HepG2 (cell line): ENCODE measurements around the gene NINJ2. TPM values are rescaled to one million over a fixed set of nuclear protein-coding genes. Genes with fewer than 3 reads are reported as not detected.

Experiments used
- ARNT2 ChIP-seq: sonication (generic); formaldehyde crosslinking; IDR thresholded peaks from 2 replicates; pipeline ENCODE4 v1.8.0; 2022; ENCODE audit warnings: mild to moderate bottlenecking, low read depth, missing genetic modification reagents, moderate library complexity
- ASH2L ChIP-seq: fragments of 300-600, 200-600 bp; sonication (generic); IDR thresholded peaks from 2 replicates; pipeline ENCODE4 v1.7.0; 2017; ENCODE audit warnings: low read depth, mild to moderate bottlenecking, moderate library complexity, mixed read lengths, low read length; ENCODE audit not compliant: insufficient read length
- CEBPG ChIP-seq: IDR thresholded peaks from 2 replicates; pipeline ENCODE4 v1.6.1; 2016
- EHMT2 ChIP-seq: fragments of 200-600 bp; sonication (generic); IDR thresholded peaks from 2 replicates; pipeline ENCODE4 v1.7.0; 2017; ENCODE audit warnings: antibody characterized with exemption, low read depth, low read length, borderline replicate concordance
- ELF3 ChIP-seq: IDR thresholded peaks from 2 replicates; pipeline ENCODE4 v1.6.1; 2016; ENCODE audit warnings: missing genetic modification reagents, missing compliant biosample characterization
- HNRNPLL ChIP-seq: fragments of 200-400 bp; formaldehyde crosslinking; IDR thresholded peaks from 2 replicates; pipeline ENCODE4 v1.6.1; 2017; ENCODE audit warnings: mild to moderate bottlenecking, low read depth, low read length; ENCODE audit not compliant: poor library complexity, severe bottlenecking
- HOXA5 ChIP-seq: sonication (generic); formaldehyde crosslinking; IDR thresholded peaks from 2 replicates; pipeline ENCODE4 v1.4.0; 2020; ENCODE audit warnings: missing genetic modification reagents
- NFYC ChIP-seq: IDR thresholded peaks from 2 replicates; pipeline ENCODE4 v1.6.1; 2016; ENCODE audit warnings: missing genetic modification reagents, missing compliant biosample characterization
- NR3C1 ChIP-seq: sonication (generic); formaldehyde crosslinking; IDR thresholded peaks from 2 replicates; pipeline ENCODE4 v1.4.0; 2020; ENCODE audit warnings: missing genetic modification reagents
- RAD21 ChIP-seq: fragments of 450-650 bp; formaldehyde crosslinking; IDR thresholded peaks from 2 replicates; pipeline ENCODE4 v1.5.0; 2020; ENCODE audit warnings: mild to moderate bottlenecking
- RARA ChIP-seq: IDR thresholded peaks from 2 replicates; pipeline ENCODE4 v1.6.1; 2016; ENCODE audit warnings: missing genetic modification reagents, missing compliant biosample characterization
- RBFOX2 ChIP-seq: fragments of 200-400 bp; formaldehyde crosslinking; IDR thresholded peaks from 2 replicates; pipeline ENCODE4 v1.6.1; 2017; ENCODE audit warnings: low read depth, mild to moderate bottlenecking, low read length
- SMAD9 ChIP-seq: sonication (generic); formaldehyde crosslinking; IDR thresholded peaks from 2 replicates; pipeline ENCODE4 v1.5.1; 2020; ENCODE audit warnings: mild to moderate bottlenecking, missing genetic modification reagents
- STAT5B ChIP-seq: sonication (generic); formaldehyde crosslinking; IDR thresholded peaks from 2 replicates; pipeline ENCODE4 v1.4.0; 2020; ENCODE audit warnings: missing genetic modification reagents
- ZNF101 ChIP-seq: sonication (generic); formaldehyde crosslinking; IDR thresholded peaks from 2 replicates; pipeline ENCODE4 v1.4.0; 2020; ENCODE audit warnings: mild to moderate bottlenecking, low read depth, missing genetic modification reagents, borderline replicate concordance
- ZNF20 ChIP-seq: sonication (generic); formaldehyde crosslinking; IDR thresholded peaks from 2 replicates; pipeline ENCODE4 v1.4.0; 2020; ENCODE audit warnings: mild to moderate bottlenecking, moderate library complexity, missing genetic modification reagents
- ZNF780A ChIP-seq: sonication (generic); formaldehyde crosslinking; IDR thresholded peaks from 2 replicates; pipeline ENCODE4 v1.8.0; 2022; ENCODE audit warnings: mild to moderate bottlenecking, missing genetic modification reagents, moderate library complexity
- polyA plus RNA-seq, 8 experiments: library from polyadenylated mRNA; depleted of rRNA in 3 of 8; stranded (reverse) in 7 of 8; unstranded in 1 of 8; fragments of >200 nt; fragmentation: Illumina TruSeq in 4 of 8; extraction: Trizol in 4 of 8; gene quantifications; 2 replicates each; pipeline versions ENCODE4 v1.2.1 to v1.2.3, GENCODE V29; 2011 to 2016; ENCODE audit warnings: low read depth in 4 of 8, missing spikeins in 1 of 8, mixed read lengths in 1 of 8; ENCODE audit not compliant: insufficient read depth in 1 of 8
- total RNA-seq, 5 experiments: library from RNA; depleted of rRNA; stranded (reverse); fragments of >200 nt; fragmentation: Illumina TruSeq; extraction: Trizol; gene quantifications; 2 replicates each; pipeline ENCODE4 v1.2.3, GENCODE V29; 2016; ENCODE audit warnings: low read depth in 1 of 5
- TF ChIP-seq, protein P1 (sequence below): sonication (generic); formaldehyde crosslinking; conservative IDR thresholded peaks from 2 replicates; pipeline ENCODE4 v1.5.0; 2020; ENCODE audit warnings: missing genetic modification reagents
- TF ChIP-seq, protein P2 (sequence below): sonication (generic); formaldehyde crosslinking; IDR thresholded peaks from 2 replicates; pipeline ENCODE4 v1.4.0; 2020; ENCODE audit warnings: missing genetic modification reagents, mild to moderate bottlenecking, borderline replicate concordance
- TF ChIP-seq, protein P3 (sequence below): sonication (generic); formaldehyde crosslinking; IDR thresholded peaks from 2 replicates; pipeline ENCODE4 v1.8.0; 2022; ENCODE audit warnings: missing genetic modification reagents, mild to moderate bottlenecking, inconsistent platforms, borderline replicate concordance
- TF ChIP-seq, protein P4 (sequence below): sonication (generic); formaldehyde crosslinking; IDR thresholded peaks from 2 replicates; pipeline ENCODE4 v1.8.0; 2022; ENCODE audit warnings: missing genetic modification reagents, low read depth, mild to moderate bottlenecking, borderline replicate concordance
- TF ChIP-seq, protein P5 (sequence below): sonication (generic); formaldehyde crosslinking; IDR thresholded peaks from 2 replicates; pipeline ENCODE4 v1.4.0; 2020; ENCODE audit warnings: mild to moderate bottlenecking, low read depth, missing genetic modification reagents

The NINJ2 gene
- total and polyA plus RNA-seq, 2 of the 13 experiments (the other 11 are each of a cell fraction or from before 2014, with no cell fraction given), result 0.62 to 3.8 TPM

DNA sequence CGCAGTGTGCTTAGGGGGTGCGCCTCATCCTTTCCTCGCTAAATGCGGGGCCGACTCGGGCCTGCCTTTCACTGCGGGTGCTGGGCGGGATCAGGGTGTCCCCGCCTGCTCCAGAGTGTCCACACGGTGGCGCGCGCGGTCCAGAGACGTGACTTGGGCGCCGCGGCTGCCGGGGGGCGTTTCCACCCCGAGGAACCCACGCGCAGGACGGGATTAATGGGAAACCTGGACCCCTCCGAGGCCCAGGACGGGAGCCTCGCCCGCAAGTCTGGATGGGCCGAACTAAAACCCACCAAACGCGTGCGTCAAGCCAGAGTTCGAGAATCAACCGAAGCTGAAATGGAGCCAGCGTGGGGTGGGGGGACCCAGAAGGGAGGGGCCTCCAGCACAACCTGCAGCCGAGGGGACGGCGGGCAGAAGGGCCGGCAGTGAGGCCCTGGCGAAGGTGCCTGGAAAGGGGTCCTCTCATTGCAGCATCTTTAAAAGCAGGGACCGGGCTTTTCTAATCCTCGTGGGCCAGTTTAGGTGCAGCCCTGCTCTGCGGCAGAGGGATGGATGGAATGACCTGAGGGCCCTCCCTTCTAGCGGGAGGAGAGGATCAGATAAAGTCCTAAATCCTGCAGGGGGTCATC lies 93.3 kb downstream of the NINJ2 start (continued):
- TF ChIP-seq, protein P1, sequence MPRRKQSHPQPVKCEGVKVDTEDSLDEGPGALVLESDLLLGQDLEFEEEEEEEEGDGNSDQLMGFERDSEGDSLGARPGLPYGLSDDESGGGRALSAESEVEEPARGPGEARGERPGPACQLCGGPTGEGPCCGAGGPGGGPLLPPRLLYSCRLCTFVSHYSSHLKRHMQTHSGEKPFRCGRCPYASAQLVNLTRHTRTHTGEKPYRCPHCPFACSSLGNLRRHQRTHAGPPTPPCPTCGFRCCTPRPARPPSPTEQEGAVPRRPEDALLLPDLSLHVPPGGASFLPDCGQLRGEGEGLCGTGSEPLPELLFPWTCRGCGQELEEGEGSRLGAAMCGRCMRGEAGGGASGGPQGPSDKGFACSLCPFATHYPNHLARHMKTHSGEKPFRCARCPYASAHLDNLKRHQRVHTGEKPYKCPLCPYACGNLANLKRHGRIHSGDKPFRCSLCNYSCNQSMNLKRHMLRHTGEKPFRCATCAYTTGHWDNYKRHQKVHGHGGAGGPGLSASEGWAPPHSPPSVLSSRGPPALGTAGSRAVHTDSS, result no peak
- TF ChIP-seq ZNF20 (CRISPR knock-in tag) (no peak), SMAD9 (no peak), CEBPG (peak; percentile 7; the same call in 1 of the 2 replicates), EHMT2 (no peak), NR3C1 (CRISPR knock-in tag) (no peak), STAT5B (0 out of 2 replicates have a peak, but pooled peaks have one; percentile 26), ASH2L (peak; percentile 63), NFYC (no peak), HOXA5 (CRISPR knock-in tag) (peak; percentile 64), ELF3 (CRISPR knock-in tag) (peak; percentile 27; the same call in 1 of the 2 replicates), RARA (CRISPR knock-in tag) (peak; percentile 21; the same call in 1 of the 2 replicates), HNRNPLL (no peak), RBFOX2 (no peak), ZNF780A (CRISPR knock-in tag) (no peak), ZNF101 (CRISPR knock-in tag) (no peak), RAD21 (CRISPR knock-in tag) (peak; percentile 97), ARNT2 (peak; percentile 35; the same call in 1 of the 2 replicates)
- TF ChIP-seq, protein P2, sequence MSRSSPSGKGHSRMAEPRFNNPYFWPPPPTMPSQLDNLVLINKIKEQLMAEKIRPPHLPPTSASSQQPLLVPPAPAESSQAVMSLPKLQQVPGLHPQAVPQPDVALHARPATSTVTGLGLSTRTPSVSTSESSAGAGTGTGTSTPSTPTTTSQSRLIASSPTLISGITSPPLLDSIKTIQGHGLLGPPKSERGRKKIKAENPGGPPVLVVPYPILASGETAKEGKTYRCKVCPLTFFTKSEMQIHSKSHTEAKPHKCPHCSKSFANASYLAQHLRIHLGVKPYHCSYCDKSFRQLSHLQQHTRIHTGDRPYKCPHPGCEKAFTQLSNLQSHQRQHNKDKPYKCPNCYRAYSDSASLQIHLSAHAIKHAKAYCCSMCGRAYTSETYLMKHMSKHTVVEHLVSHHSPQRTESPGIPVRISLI, result peak; percentile 12; the same call in 1 of the 2 replicates
- TF ChIP-seq, protein P3, sequence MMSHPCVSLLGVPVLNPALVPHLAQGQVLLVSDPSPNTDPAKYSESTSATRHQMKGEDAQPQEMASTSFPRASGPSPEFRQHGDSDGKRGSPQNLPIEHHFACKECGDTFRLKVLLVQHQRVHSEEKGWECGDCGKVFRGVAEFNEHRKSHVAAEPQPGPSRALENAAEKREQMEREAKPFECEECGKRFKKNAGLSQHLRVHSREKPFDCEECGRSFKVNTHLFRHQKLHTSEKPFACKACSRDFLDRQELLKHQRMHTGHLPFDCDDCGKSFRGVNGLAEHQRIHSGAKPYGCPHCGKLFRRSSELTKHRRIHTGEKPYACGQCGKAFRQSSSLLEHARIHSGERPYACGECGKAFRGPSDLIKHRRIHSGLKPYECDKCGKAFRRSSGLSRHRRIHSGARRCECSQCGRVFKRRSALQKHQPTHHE (CRISPR knock-in tag), result 0 out of 2 replicates have a peak, but pooled peaks have one; percentile 56
- TF ChIP-seq, protein P4, sequence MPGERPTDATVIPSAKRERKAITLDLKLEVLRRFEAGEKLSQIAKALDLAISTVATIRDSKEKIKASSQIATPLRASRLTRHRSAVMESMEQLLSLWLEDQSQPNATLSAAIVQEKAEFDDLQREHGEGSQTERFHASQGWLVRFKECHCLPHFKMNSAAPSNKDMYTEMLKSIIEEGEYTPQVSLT (CRISPR knock-in tag), result no peak
- TF ChIP-seq, protein P5, sequence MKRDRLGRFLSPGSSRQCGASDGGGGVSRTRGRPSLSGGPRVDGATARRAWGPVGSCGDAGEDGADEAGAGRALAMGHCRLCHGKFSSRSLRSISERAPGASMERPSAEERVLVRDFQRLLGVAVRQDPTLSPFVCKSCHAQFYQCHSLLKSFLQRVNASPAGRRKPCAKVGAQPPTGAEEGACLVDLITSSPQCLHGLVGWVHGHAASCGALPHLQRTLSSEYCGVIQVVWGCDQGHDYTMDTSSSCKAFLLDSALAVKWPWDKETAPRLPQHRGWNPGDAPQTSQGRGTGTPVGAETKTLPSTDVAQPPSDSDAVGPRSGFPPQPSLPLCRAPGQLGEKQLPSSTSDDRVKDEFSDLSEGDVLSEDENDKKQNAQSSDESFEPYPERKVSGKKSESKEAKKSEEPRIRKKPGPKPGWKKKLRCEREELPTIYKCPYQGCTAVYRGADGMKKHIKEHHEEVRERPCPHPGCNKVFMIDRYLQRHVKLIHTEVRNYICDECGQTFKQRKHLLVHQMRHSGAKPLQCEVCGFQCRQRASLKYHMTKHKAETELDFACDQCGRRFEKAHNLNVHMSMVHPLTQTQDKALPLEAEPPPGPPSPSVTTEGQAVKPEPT (CRISPR knock-in tag), result no peak
